WTC11 (cell line): ENCODE measurements around the gene BABAM2. TPM values are rescaled to one million over a fixed set of nuclear protein-coding genes. Genes with fewer than 3 reads are reported as not detected.

Source experiments
- ATAC-seq: fragments of 200-7000 bp; cut with Tn5 transposase; 2 replicates; pipeline ENCODE4 v1.10.0; 2021; ENCODE audit warnings: mild to moderate bottlenecking, moderate library complexity
- CTCF ChIA-PET: fragments of 300-600 bp; sonication (Branson Sonifier 250); formaldehyde crosslinking; loops from one replicate; lab custom pipeline; 2021; ENCODE audit warnings: antibody characterized with exemption; lab: Charles Lee
- POLR2A ChIA-PET: fragments of 350-600 bp; sonication (Branson Sonifier 250); formaldehyde crosslinking; loops from one replicate; lab custom pipeline; 2021; ENCODE audit warnings: antibody characterized with exemption; lab: Charles Lee
- DNase-seq: peaks from one replicate; pipeline ENCODE4 v3.0.0; 2021; ENCODE audit warnings: low spot score
- H3K27ac Mint-ChIP-seq: 2 replicates; pipeline ENCODE4 v1.8.0; 2021; ENCODE audit warnings: mixed read lengths
- H3K27me3 Mint-ChIP-seq: 2 replicates; pipeline ENCODE4 v1.8.0; 2021; ENCODE audit warnings: low read depth, mild to moderate bottlenecking, moderate library complexity, mixed read lengths
- H3K36me3 Mint-ChIP-seq: 2 replicates; pipeline ENCODE4 v1.8.0; 2021; ENCODE audit warnings: mixed read lengths
- H3K4me1 Mint-ChIP-seq: 2 replicates; pipeline ENCODE4 v1.8.0; 2022; ENCODE audit warnings: mixed read lengths
- H3K4me3 Mint-ChIP-seq: 2 replicates; pipeline ENCODE4 v1.8.0; 2021; ENCODE audit warnings: mild to moderate bottlenecking, moderate library complexity, mixed read lengths
- H3K9me3 Mint-ChIP-seq: 2 replicates; pipeline ENCODE4 v1.8.0; 2021; ENCODE audit warnings: mixed read lengths
- AFF4 ChIP-seq: sonication (generic); formaldehyde crosslinking; IDR thresholded peaks from 2 replicates; pipeline ENCODE4 v1.8.1; 2023; ENCODE audit warnings: mild to moderate bottlenecking, missing genetic modification reagents, borderline replicate concordance
- CREB1 ChIP-seq: sonication (generic); formaldehyde crosslinking; IDR thresholded peaks from 2 replicates; pipeline ENCODE4 v1.8.0; 2023; ENCODE audit warnings: mild to moderate bottlenecking, missing genetic modification reagents
- ELF4 ChIP-seq: sonication (generic); formaldehyde crosslinking; IDR thresholded peaks from 2 replicates; pipeline ENCODE4 v1.8.1; 2022; ENCODE audit warnings: low read depth, mild to moderate bottlenecking, moderate library complexity, missing genetic modification reagents
- ERG ChIP-seq: fragments of 250-450 bp; sonication (Bioruptor Pico); IDR thresholded peaks from 2 replicates; pipeline ENCODE4 v1.8.0; 2021; ENCODE audit warnings: mild to moderate bottlenecking
- ESRRA ChIP-seq: sonication (generic); formaldehyde crosslinking; IDR thresholded peaks from 2 replicates; pipeline ENCODE4 v1.8.1; 2022; ENCODE audit warnings: mild to moderate bottlenecking, missing genetic modification reagents, borderline replicate concordance
- FOXJ3 ChIP-seq: sonication (generic); formaldehyde crosslinking; IDR thresholded peaks from 2 replicates; pipeline ENCODE4 v1.9.0; 2021; ENCODE audit warnings: missing genetic modification reagents, mild to moderate bottlenecking, borderline replicate concordance
- FOXP4 ChIP-seq: sonication (generic); formaldehyde crosslinking; IDR thresholded peaks from 2 replicates; pipeline ENCODE4 v1.8.0; 2022; ENCODE audit warnings: mild to moderate bottlenecking, missing genetic modification reagents
- GTF2I ChIP-seq: fragments of 250-450 bp; sonication (Bioruptor Pico); conservative IDR thresholded peaks from 2 replicates; pipeline ENCODE4 v1.4.0; 2021; ENCODE audit warnings: mild to moderate bottlenecking
- KAT7 ChIP-seq: sonication (generic); formaldehyde crosslinking; IDR thresholded peaks from 2 replicates; pipeline ENCODE4 v1.8.1; 2023; ENCODE audit warnings: missing genetic modification reagents, mild to moderate bottlenecking, borderline replicate concordance
- MYBL2 ChIP-seq: sonication (generic); formaldehyde crosslinking; IDR thresholded peaks from 2 replicates; pipeline ENCODE4 v1.8.1; 2023; ENCODE audit warnings: mild to moderate bottlenecking, moderate library complexity, missing genetic modification reagents
- NFE2L1 ChIP-seq: sonication (generic); formaldehyde crosslinking; IDR thresholded peaks from 2 replicates; pipeline ENCODE4 v1.8.1; 2023; ENCODE audit warnings: missing genetic modification reagents
- NR1H2 ChIP-seq: sonication (generic); formaldehyde crosslinking; IDR thresholded peaks from 2 replicates; pipeline ENCODE4 v1.9.0; 2021; ENCODE audit warnings: mild to moderate bottlenecking, moderate library complexity, missing genetic modification reagents
- TEAD1 ChIP-seq: sonication (generic); formaldehyde crosslinking; IDR thresholded peaks from 2 replicates; pipeline ENCODE4 v1.8.0; 2022; ENCODE audit warnings: mild to moderate bottlenecking, missing genetic modification reagents
- TEAD4 ChIP-seq: sonication (generic); formaldehyde crosslinking; IDR thresholded peaks from 2 replicates; pipeline ENCODE4 v1.8.0; 2022; ENCODE audit warnings: mild to moderate bottlenecking, missing genetic modification reagents
- TP53 ChIP-seq: sonication (generic); formaldehyde crosslinking; IDR thresholded peaks from 2 replicates; pipeline ENCODE4 v1.8.1; 2023; ENCODE audit warnings: mild to moderate bottlenecking, missing genetic modification reagents
- USF2 ChIP-seq: sonication (generic); formaldehyde crosslinking; IDR thresholded peaks from 2 replicates; pipeline ENCODE4 v1.8.1; 2023; ENCODE audit warnings: mild to moderate bottlenecking, missing genetic modification reagents, moderate library complexity
- ZNF425 ChIP-seq: fragments of 250-450 bp; sonication (Bioruptor Pico); conservative IDR thresholded peaks from 2 replicates; pipeline ENCODE4 v1.9.0; 2021; ENCODE audit warnings: mild to moderate bottlenecking
- ZNF512 ChIP-seq: sonication (generic); formaldehyde crosslinking; IDR thresholded peaks from 2 replicates; pipeline ENCODE4 v1.8.1; 2022; ENCODE audit warnings: missing genetic modification reagents, borderline replicate concordance
- total RNA-seq: library from RNA; stranded (reverse); gene quantifications from 3 replicates; pipeline ENCODE4 v1.2.3, GENCODE V29; 2021

The BABAM2 gene
- total RNA-seq, 1 experiment from 2014 or later: 16.5 TPM

GRCh38 chr2:28326881-28327505 lies 436.5 kb downstream of the BABAM2 start:
- ChIA-PET POLR2A (no interaction called here), CTCF (no interaction called here)
- H3K4me3 Mint-ChIP-seq: no peak overlapping the region
- no peaks in the 10 kb centered on the region; the same call in 1 of the 2 replicates for H3K27me3 Mint-ChIP-seq
- no peaks in the 10 kb centered on the region for H3K36me3 Mint-ChIP-seq
- no peak for TF ChIP-seq ESRRA (CRISPR knock-in tag)
- TF ChIP-seq CREB1 (CRISPR knock-in tag): no peak
- H3K27ac Mint-ChIP-seq: no peak overlapping the region
- no peaks in the 10 kb centered on the region for H3K9me3 Mint-ChIP-seq
- peaks cover 28% of the 10 kb centered on the region for H3K4me1 Mint-ChIP-seq
- DNase-seq: no peak
- ATAC-seq: no peak

- DNase-seq: no peak
- no peak overlapping the region for H3K4me3 Mint-ChIP-seq
- ChIA-PET POLR2A (no interaction called here), CTCF (no interaction called here)
- H3K4me1 Mint-ChIP-seq: peaks cover 23% of the 10 kb centered on the region
- H3K27me3 Mint-ChIP-seq: no peaks in the 10 kb centered on the region; the same call in 1 of the 2 replicates
- H3K36me3 Mint-ChIP-seq: no peaks in the 10 kb centered on the region
- no peak for TF ChIP-seq CREB1 (CRISPR knock-in tag)
- TF ChIP-seq NFE2L1 (CRISPR knock-in tag): no peak
- no peak for TF ChIP-seq ELF4
- TF ChIP-seq MYBL2 (CRISPR knock-in tag): no peak
- no peak for TF ChIP-seq ERG (CRISPR knock-in tag)
- TF ChIP-seq FOXP4 (CRISPR knock-in tag): no peak
- no peak for TF ChIP-seq TP53
- TF ChIP-seq KAT7 (CRISPR knock-in tag): no peak
- no peak for TF ChIP-seq GTF2I (CRISPR knock-in tag)
- no peak for TF ChIP-seq NR1H2 (CRISPR knock-in tag)
- no peak for TF ChIP-seq ZNF512
- no peak for TF ChIP-seq AFF4 (CRISPR knock-in tag)
- TF ChIP-seq USF2 (CRISPR knock-in tag): no peak
- TF ChIP-seq TEAD1 (CRISPR knock-in tag): no peak
- TF ChIP-seq TEAD4: no peak
- TF ChIP-seq FOXJ3 (CRISPR knock-in tag): no peak
- no peak for TF ChIP-seq ZNF425 (CRISPR knock-in tag)
- H3K9me3 Mint-ChIP-seq: no peaks in the 10 kb centered on the region
- ATAC-seq: no peak
- no peak overlapping the region for H3K27ac Mint-ChIP-seq
Measured at GRCh38 chr2:28327581-28327955, 437.0 kb downstream of the BABAM2 start.
